Measurements from ENCODE around the gene GREB1.

GREB1 gene

GRCh38 chr2:11613297-11613696 lies 79.5 kb downstream of the GREB1 start:
- FAIRE-seq: no peak

GRCh38 chr2:11615209-11615608 lies 81.4 kb downstream of the GREB1 start:
- no peak for FAIRE-seq

GRCh38 chr2:11616097-11616687 lies 82.3 kb downstream of the GREB1 start:
- no peak for FAIRE-seq

- no peak for FAIRE-seq
Observed at GRCh38 chr2:11616851-11617415, 83.1 kb downstream of the GREB1 start.

GRCh38 chr2:11617527-11617926 lies 83.7 kb downstream of the GREB1 start:
- FAIRE-seq: no peak

- FAIRE-seq: no peak
Observed at GRCh38 chr2:11617984-11618707, 84.3 kb downstream of the GREB1 start.

GRCh38 chr2:11618708-11619062 lies 84.8 kb downstream of the GREB1 start:
- FAIRE-seq: no peak

GRCh38 chr2:11621410-11621809 lies 87.6 kb downstream of the GREB1 start:
- no peak for FAIRE-seq

- no peak for FAIRE-seq
Observed at GRCh38 chr2:11622611-11623010, 88.8 kb downstream of the GREB1 start.

GRCh38 chr2:11624893-11625292 lies 91.0 kb downstream of the GREB1 start:
- FAIRE-seq: no peak

GRCh38 chr2:11625671-11626070 lies 91.8 kb downstream of the GREB1 start:
- no peak for FAIRE-seq

- no peak for FAIRE-seq
Observed at GRCh38 chr2:11628675-11629074, 94.8 kb downstream of the GREB1 start.

GRCh38 chr2:11629215-11629614 lies 95.4 kb downstream of the GREB1 start:
- FAIRE-seq: no peak

GRCh38 chr2:11629851-11630250 lies 96.0 kb downstream of the GREB1 start:
- FAIRE-seq: no peak

- FAIRE-seq: no peak
Observed at GRCh38 chr2:11630855-11631254, 97.0 kb downstream of the GREB1 start.

GRCh38 chr2:11631462-11631861 lies 97.6 kb downstream of the GREB1 start:
- no peak for FAIRE-seq

GRCh38 chr2:11633923-11634478 lies 100.2 kb downstream of the GREB1 start:
- FAIRE-seq: no peak

GRCh38 chr2:11634584-11634983 lies 100.7 kb downstream of the GREB1 start:
- no peak for FAIRE-seq

- no peak for FAIRE-seq
Observed at GRCh38 chr2:11635141-11635540, 101.3 kb downstream of the GREB1 start.

GRCh38 chr2:11636593-11637295 lies 102.9 kb downstream of the GREB1 start:
- no peak for FAIRE-seq

- no peak for FAIRE-seq
Observed at GRCh38 chr2:11637546-11637945, 103.7 kb downstream of the GREB1 start.

GRCh38 chr2:11639503-11639902 lies 105.7 kb downstream of the GREB1 start:
- no peak for FAIRE-seq

GRCh38 chr2:11640132-11640531 lies 106.3 kb downstream of the GREB1 start:
- no peak for FAIRE-seq

- no peak for FAIRE-seq
Observed at GRCh38 chr2:11642972-11643371, 109.1 kb downstream of the GREB1 start.

Data from islet of Langerhans (tissue), 1 donor.